NCI-H2227 (cell line): ENCODE data around the gene PNLIP.

Experiments used
- DNase-seq: peaks from one replicate; lab custom pipeline; 2025; ENCODE audit not compliant: unreplicated experiment; lab: John Stamatoyannopoulos, UW

PNLIP gene

GRCh38 chr10:116567335-116567734, 21.6 kb downstream of the PNLIP start:
- DNase-seq = no peak

DNA sequence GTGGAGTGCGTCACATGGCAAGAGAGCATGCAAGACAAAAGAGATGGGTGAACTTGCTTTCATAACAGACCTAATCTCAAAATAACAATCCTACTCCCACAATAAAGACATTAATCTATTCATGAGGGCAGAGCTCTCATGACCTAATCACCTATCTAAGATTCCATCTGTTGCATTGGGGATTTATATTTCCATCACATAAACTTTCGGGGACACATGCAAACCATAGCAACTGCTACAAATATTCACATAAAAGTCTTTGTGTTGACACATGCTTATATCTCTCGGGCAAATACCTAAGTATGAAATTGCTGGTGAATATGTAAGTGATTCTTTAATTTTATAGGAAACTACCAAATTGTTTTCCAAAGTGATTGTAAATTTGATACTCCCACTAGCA, 29.1 kb downstream of the PNLIP start:
- DNase-seq = no peak

- DNase-seq = no peak
These were observed 42.3 kb downstream of the PNLIP start for GRCh38 chr10:116587878-116588591.

DNA sequence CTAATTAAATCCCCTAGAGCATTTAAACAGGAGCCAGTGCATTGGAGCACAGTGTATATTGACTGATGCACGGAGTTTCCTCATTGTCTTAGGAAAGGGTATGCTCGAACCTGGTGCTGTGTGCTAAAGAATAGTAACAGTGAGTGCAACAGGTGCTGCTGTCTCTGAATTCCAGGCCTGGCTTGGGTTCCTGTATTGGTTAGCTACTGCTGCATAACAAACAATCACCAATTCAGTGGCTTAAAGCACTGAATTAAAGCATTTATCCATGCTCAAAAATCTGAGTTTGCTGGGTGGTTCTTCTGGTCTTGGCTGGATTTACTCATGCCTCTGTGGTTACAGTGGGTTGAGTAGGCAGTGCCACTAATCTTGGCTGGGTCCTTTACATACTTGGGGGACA, 43.3 kb downstream of the PNLIP start:
- DNase-seq = no peak

- no peak for DNase-seq
These were observed 44.2 kb downstream of the PNLIP start for GRCh38 chr10:116589926-116590325.

DNA sequence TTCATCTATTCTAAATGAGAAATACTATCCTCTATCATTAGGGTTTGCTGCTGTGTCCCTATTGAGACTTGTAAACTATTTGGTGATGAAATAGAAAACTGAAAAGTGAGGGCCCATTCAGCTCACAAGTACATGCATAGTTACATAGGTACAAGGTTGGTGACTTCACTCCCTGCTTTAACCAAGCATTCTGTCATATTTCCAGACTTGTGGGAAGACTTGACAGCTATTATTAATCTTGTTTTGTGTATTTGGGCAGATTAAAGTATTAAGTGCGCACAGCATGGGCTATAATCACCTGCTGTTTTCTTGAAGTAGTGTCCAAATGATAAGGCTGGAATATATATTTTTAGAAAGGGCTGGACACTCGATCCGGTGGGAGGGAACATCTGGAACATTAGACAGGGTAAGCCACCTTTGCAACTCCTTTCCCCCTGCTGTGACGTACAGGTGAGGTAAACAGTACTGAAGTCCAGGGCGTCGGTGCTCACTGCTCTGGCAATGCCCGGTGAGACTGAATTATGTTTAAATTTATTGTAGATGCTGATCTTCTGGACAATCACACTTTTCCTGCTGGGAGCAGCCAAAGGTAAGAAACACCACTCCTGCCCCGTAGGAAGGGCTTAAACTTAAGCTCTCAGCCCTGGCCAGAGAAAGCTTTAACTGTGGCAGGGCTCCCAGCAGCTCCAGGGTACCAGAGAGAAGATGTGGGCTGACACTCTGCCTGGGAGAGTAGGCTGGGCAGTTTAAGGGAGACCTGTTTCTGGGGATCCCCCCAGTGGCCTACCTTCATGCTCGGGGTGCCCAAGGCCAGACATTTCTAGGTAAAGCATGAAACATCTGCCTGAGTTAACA, 45.1 kb downstream of the PNLIP start, which contains the start of gene PNLIPRP1:
Gene PNLIPRP1 (plus strand): TSS at position 370 of the 855 bp plus-strand sequence. CDS start 171 bp downstream, at position 541.
- peak; percentile 5 for DNase-seq

DNA sequence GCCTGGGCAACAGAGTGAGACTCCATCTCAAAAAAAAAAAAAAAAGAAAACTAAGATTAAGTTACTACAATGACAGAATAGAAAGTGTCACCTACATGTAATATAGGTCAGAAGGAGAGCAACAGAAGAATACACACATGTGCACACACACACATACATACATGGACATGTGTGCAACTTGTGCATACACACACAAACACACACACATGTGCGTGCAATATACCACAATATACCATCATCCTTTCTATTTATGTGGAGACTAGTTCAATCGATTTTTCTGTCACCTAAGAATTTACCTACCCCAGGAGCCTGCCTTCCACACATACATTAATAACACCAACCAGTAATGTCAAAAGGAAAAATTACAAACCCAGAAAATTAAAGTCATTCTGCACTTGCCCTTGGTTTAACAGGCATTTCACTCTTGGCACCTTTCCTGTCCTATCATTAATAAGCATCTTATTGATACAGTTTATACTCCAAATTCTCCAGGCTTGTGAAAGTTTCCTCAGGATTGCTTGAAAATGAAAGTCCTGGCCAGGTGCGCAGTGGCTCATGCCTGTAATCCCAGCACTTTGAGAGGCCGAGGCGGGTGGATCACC, 47.5 kb downstream of the PNLIP start:
- DNase-seq = no peak

GRCh38 chr10:116594525-116595035, 48.8 kb downstream of the PNLIP start:
- no peak for DNase-seq

DNA sequence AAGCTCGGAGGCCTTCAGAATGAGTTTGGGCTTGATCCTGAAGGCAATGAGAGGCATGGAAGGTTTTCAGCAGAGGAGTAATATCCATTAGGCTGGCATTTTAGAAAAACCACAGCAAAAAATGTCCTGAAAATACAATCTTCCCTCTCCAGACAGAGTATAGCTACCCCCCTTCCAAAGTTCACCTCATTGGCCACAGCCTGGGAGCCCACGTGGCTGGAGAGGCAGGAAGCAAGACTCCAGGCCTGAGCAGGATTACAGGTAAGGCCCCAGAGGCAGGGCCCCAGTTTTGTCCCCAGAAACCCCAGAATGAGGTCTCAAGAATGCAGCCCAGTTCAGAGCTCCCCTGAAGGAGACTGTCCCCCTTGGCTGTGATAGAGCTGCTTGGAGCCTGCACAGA, 50.3 kb downstream of the PNLIP start:
- no peak for DNase-seq

DNA sequence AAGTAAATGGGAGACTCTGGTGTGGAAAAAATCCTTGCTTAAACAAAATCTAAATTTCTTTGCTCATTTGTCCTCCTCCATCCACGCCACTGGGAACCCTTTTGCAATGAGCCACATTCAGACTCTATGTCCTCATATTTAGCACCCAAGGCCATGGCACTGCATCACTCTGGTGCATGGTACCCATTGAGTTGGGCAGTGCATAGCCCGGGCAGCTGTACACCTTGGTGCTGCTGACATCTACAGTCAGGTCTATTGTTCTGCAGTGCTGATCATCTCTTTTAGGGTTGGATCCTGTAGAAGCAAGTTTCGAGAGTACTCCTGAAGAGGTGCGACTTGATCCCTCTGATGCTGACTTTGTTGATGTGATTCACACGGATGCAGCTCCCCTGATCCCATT, 51.8 kb downstream of the PNLIP start:
- no peak for DNase-seq

GRCh38 chr10:116598329-116598728, 52.6 kb downstream of the PNLIP start:
- no peak for DNase-seq

- DNase-seq = no peak
These were observed 54.3 kb downstream of the PNLIP start for GRCh38 chr10:116599991-116600390.

DNA sequence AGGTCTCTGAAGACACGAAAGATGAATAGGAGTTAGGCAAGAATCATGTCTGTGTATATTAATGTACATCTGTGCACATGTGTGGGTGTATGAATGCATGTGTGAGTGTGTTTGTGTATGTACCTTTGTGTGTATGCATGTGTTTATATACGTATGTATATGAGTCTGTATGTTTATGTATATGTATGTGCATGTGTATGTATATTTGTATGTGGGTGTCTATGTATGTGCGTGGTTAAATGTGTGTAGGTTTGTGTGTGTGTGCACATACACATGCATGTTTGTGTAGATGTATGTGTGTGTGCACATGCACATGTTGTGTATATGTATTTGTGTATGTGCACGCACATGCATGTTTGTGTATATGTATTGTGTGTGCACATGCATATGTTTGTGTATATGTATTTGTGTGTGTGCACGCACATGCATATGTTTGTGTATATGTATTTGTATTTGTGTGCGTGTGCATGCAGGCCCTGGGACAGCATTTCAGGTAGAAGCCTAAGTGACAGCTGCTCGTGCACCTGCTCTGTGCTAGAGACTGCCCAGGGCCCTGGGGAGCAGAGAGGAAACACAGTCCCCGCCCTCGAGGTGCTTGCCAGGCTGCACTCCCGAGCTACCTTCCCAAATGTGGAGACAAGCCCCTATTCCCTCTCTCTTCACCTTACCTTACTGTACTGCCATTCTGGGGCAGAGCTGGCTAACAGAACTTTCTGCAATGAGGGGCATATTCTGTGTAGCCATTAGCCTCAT, 57.1 kb downstream of the PNLIP start:
- no peak for DNase-seq

GRCh38 chr10:116606061-116606483, 60.3 kb downstream of the PNLIP start:
- no peak for DNase-seq

- no peak for DNase-seq
These were observed 61.6 kb downstream of the PNLIP start for GRCh38 chr10:116607336-116607735.

- DNase-seq = no peak
These were observed 63.2 kb downstream of the PNLIP start for GRCh38 chr10:116608686-116609594.

GRCh38 chr10:116610443-116611152, 64.9 kb downstream of the PNLIP start:
- DNase-seq = no peak

DNA sequence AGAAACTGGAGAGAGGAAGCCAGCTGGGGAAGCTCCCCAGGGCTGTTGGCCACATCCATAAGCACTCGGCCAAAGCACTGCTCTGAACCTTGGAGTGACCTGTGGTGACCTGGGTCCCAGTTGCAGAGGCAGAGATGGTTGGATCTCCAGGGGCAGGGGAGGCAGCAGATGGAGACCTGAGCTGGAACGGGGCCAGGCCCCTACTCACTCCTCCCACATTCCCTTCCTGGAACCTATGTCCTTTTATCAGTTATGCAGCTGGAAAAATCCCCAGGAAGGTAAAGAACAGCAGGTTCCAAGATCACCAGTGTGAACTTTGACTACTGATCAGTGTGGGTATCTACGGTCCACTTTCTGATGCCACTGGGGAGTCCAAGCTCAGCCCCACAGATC, 65.4 kb downstream of the PNLIP start:
- DNase-seq = no peak

DNA sequence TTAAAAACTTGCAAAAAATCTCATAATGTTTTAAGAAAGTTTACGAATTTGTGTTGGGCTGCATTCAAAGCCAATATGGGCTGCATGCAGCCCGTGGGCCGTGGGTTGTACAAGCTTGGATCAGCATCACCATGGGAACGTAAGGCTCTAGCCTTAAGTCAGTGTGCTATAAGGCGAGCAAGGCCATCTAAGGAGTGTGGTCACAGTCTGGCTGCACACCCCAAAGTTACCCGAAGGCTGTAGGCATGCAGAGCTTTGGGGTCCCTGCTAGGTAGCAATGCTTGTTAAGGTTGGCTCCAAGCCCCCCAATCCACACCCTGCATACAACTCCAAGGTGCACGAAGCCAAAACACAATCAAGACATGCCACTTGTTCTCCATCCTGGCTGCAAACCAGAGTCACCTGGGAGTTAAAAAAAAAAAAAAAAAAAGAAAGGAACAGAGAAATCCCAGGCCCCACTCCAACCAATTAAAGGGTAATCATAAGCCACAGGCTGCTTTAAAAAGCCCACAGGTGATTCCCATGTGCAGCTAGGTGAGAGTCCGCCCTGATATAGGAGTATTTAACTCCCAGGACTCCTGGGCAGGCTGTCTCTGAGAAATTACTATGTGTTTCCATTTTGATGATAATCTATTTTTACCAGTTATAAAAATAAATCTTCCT, 66.5 kb downstream of the PNLIP start:
- DNase-seq = no peak
